Testis (tissue), 3 donors: Measurements from ENCODE around the gene CHST9. TPM values are rescaled to one million over a fixed set of nuclear protein-coding genes. Genes with fewer than 3 reads are reported as not detected.

Experiments used
- DNase-seq: peaks from one replicate; pipeline ENCODE4 v3.0.0-alpha.2; 2019
- H3K27ac ChIP-seq, 2 donors: fragments of 200-600 bp; sonication (generic); one replicate each; pipeline ENCODE4 v1.5.1; 2019
- H3K27me3 ChIP-seq: fragments of 200-600 bp; sonication (generic); one replicate; pipeline ENCODE4 v1.5.1; 2019
- H3K36me3 ChIP-seq: fragments of 200-600 bp; sonication (generic); one replicate; pipeline ENCODE4 v1.5.1; 2017; ENCODE audit warnings: low read depth; ENCODE audit errors: missing control alignments
- H3K4me1 ChIP-seq: fragments of 200-600 bp; sonication (generic); one replicate; pipeline ENCODE4 v1.5.1; 2019
- H3K4me3 ChIP-seq, 2 donors: fragments of 200-600 bp; sonication (generic); one replicate each; pipeline ENCODE4 v1.5.1; 2017 to 2019
- H3K9me3 ChIP-seq: fragments of 200-600 bp; sonication (generic); one replicate; pipeline ENCODE4 v1.5.1; 2017
- POLR2A ChIP-seq: fragments of 450-650 bp; IDR thresholded peaks from one replicate; pipeline ENCODE4 v1.6.1; 2017; ENCODE audit warnings: antibody characterized with exemption, mild to moderate bottlenecking, moderate library complexity
- WGBS, 2 donors: methylation state at CpG; one replicate each; pipeline ENCODE4 v1.1.5; 2018; 5-methylcytosine and 5-hydroxymethylcytosine counted together
- intact Hi-C: fragments of 100-400 bp; cut with DNase I; formaldehyde crosslinking; loops from one replicate; pipeline ENCODE4 v1.15.1; 2023; ENCODE audit warnings: low total_unique reads
- polyA plus RNA-seq: library from polyadenylated mRNA; stranded (reverse); fragments of 350-450 nt; fragmentation: Illumina TruSeq; extraction: RNeasy Lipid Tissue Mini Kit (QIAGEN cat#74804); gene quantifications from one replicate; pipeline ENCODE4 v1.2.3, GENCODE V29; 2014; ENCODE audit warnings: low read depth, low replicate concordance; ENCODE audit not compliant: insufficient read depth
- total RNA-seq, 2 donors: library from RNA; depleted of rRNA; stranded (reverse); fragments of >200 nt; gene quantifications; one replicate each; pipeline ENCODE4 v1.2.3, GENCODE V29; 2016
- TF ChIP-seq, protein P1 (sequence below), 3 experiments: fragments of 450-650 bp in 2 of 3; fragments of 200-600 bp in 1 of 3; sonication (generic) in 1 of 3; IDR thresholded peaks; one replicate each; pipeline ENCODE4 v1.5.1; 2016 to 2019; ENCODE audit warnings: antibody characterized with exemption in 3 of 3, mild to moderate bottlenecking in 2 of 3, moderate library complexity in 1 of 3

Gene CHST9
- total and polyA plus RNA-seq, 3 donors from 2014 or later = 9.6 to 25.5 (median 20.9) TPM

DNA sequence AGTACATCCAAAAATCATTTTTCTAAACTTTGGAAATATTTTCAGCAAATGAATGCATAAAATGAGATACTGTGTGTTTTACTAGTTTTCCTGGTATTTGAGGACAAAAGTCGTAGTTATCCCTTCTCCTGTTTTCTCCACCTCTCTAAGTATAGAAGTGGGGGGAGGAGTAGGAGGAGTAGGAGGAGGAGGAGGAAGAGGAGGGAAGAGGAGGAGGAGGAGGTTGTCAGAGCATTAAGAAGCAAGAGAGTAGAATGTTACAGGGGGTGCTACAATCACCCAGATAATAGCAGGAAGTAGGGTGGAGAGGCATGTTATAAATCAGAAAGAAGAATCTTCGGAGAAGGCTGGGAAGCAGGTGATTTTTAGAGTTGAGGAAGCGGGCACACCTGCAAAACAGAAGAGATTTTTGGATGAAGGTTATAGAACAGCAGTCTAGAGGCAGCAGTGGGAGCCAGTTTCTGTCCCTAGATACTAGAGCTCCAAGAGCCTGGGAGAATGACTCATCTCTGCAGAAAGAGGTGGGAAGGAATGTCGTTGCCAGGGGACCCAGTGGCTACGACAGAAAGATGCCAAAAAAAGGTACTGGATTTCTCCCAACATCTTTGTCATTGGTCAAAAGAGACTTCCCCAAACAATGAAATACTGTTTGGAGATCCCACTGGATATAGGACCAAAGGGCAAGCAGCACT is 275.4 kb downstream of the CHST9 start:
- intact Hi-C loops = no loop called here

DNA sequence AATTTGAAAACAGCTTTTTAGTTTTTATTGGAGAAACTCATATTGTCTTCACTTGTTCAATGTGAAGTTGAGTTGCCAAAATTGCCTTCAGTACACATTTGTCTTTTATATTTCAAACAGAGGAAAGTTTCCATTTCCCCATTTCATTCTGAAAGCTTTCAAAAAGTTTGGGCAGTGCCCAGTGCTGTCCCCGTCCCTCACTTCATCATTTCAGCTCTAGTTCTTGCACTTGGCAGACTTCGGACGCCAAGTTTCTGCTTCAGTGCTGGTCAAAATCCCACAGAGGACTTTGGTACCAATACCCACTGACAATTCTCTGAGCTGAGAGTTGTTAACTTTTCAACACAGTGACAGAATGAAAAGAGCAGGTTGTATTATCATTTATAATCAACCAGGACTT is 276.2 kb downstream of the CHST9 start:
- intact Hi-C loops = no loop called here
- Histone ChIP-seq H3K36me3 (no peaks in the 10 kb centered on the region), H3K4me1 (peaks cover 6% of the 10 kb centered on the region), H3K4me3 (no peak overlapping the region), H3K9me3 (no peaks in the 10 kb centered on the region), H3K27ac (no peak overlapping the region), H3K27me3 (no peaks in the 10 kb centered on the region)
- DNase-seq = no peak
- 64 to 80% methylated on average over 3 of the region's 3 CpGs for WGBS, 2 donors
- no peak for TF ChIP-seq POLR2A
- TF ChIP-seq, protein P1, sequence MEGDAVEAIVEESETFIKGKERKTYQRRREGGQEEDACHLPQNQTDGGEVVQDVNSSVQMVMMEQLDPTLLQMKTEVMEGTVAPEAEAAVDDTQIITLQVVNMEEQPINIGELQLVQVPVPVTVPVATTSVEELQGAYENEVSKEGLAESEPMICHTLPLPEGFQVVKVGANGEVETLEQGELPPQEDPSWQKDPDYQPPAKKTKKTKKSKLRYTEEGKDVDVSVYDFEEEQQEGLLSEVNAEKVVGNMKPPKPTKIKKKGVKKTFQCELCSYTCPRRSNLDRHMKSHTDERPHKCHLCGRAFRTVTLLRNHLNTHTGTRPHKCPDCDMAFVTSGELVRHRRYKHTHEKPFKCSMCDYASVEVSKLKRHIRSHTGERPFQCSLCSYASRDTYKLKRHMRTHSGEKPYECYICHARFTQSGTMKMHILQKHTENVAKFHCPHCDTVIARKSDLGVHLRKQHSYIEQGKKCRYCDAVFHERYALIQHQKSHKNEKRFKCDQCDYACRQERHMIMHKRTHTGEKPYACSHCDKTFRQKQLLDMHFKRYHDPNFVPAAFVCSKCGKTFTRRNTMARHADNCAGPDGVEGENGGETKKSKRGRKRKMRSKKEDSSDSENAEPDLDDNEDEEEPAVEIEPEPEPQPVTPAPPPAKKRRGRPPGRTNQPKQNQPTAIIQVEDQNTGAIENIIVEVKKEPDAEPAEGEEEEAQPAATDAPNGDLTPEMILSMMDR (IDR thresholded peaks at IDR 0.05) = no peak

More for the DNA sequence above, 275.4 kb downstream of the CHST9 start:
- TF ChIP-seq, protein P1 (IDR thresholded peaks at IDR 0.05) = no peak
- no peak for TF ChIP-seq POLR2A
- no peaks in the 10 kb centered on the region for H3K9me3 ChIP-seq
- H3K36me3 ChIP-seq = no peaks in the 10 kb centered on the region
- 50 to 70% methylated on average over 5 of the region's 5 CpGs for WGBS, 2 donors
- H3K4me1 ChIP-seq = peaks cover 6% of the 10 kb centered on the region
- H3K27me3 ChIP-seq = no peaks in the 10 kb centered on the region
- no peak overlapping the region for H3K4me3 ChIP-seq
- no peak overlapping the region for H3K27ac ChIP-seq
- no peak for DNase-seq

GRCh38 chr18:26902291-26902690 is 282.8 kb downstream of the CHST9 start:
- Histone ChIP-seq H3K4me1 (no peaks in the 10 kb centered on the region), H3K9me3 (no peaks in the 10 kb centered on the region), H3K4me3 (no peak overlapping the region), H3K36me3 (no peaks in the 10 kb centered on the region), H3K27me3 (no peaks in the 10 kb centered on the region), H3K27ac (no peak overlapping the region)
- intact Hi-C loops = no loop called here
- WGBS, 2 donors = 83 to 96% methylated on average over 5 of the region's 5 CpGs
- DNase-seq = no peak
- no peak for TF ChIP-seq POLR2A
- TF ChIP-seq, protein P1 (IDR thresholded peaks at IDR 0.05) = no peak

- intact Hi-C loops = no loop called here
- Histone ChIP-seq H3K4me3 (no peak overlapping the region), H3K27ac (no peak overlapping the region), H3K27me3 (no peaks in the 10 kb centered on the region), H3K4me1 (no peaks in the 10 kb centered on the region), H3K9me3 (no peaks in the 10 kb centered on the region), H3K36me3 (no peaks in the 10 kb centered on the region)
- no peak for DNase-seq
- no peak for TF ChIP-seq POLR2A
- TF ChIP-seq, protein P1 (IDR thresholded peaks at IDR 0.05) = no peak
Observed at GRCh38 chr18:26901020-26901419, 284.1 kb downstream of the CHST9 start.

GRCh38 chr18:26894426-26894825 is 290.7 kb downstream of the CHST9 start:
- WGBS, 2 donors = 29 to 32% methylated on average over 1 of the region's 1 CpG
- no peak for DNase-seq
- TF ChIP-seq, protein P1 (IDR thresholded peaks at IDR 0.05) = no peak
- no peak for TF ChIP-seq POLR2A
- Histone ChIP-seq H3K9me3 (no peaks in the 10 kb centered on the region), H3K4me1 (no peaks in the 10 kb centered on the region), H3K27ac (no peak overlapping the region), H3K36me3 (no peaks in the 10 kb centered on the region), H3K4me3 (no peak overlapping the region), H3K27me3 (no peaks in the 10 kb centered on the region)
- intact Hi-C loops = no loop called here
